Right ventricle myocardium inferior (tissue), 1 donor: ENCODE results near the gene ELMO1. TPM values are rescaled to one million over a fixed set of nuclear protein-coding genes. Genes with fewer than 3 reads are reported as not detected.
A peak's percentile ranks its signal among the peaks of the same experiment; 100 is the strongest.

Experiments used
- ATAC-seq: fragments of 200-7000 bp; cut with Tn5 transposase; one replicate; pipeline ENCODE4 v1.9.1; 2020; ENCODE audit warnings: mild to moderate bottlenecking, moderate library complexity
- DNase-seq: peaks from one replicate; pipeline ENCODE4 v3.0.0; 2021; ENCODE audit errors: missing footprints
- intact Hi-C: fragments of 100-400 bp; cut with DNase I; formaldehyde crosslinking; loops from one replicate; pipeline ENCODE4 v1.11.0; 2022
- total RNA-seq: library from RNA; stranded (reverse); fragmentation: NEBNext Ultra II Directional; extraction: Animal tissue kit (Norgen Biotek cat#: 25700); gene quantifications from one replicate; pipeline ENCODE4 v1.2.1, GENCODE V29; 2021
- donor health status: DM: no; HTN: yes; CAD: no; lungs with severe emphysema.

ELMO1 gene
- total RNA-seq, 1 donor from 2014 or later = 13.8 TPM

DNA sequence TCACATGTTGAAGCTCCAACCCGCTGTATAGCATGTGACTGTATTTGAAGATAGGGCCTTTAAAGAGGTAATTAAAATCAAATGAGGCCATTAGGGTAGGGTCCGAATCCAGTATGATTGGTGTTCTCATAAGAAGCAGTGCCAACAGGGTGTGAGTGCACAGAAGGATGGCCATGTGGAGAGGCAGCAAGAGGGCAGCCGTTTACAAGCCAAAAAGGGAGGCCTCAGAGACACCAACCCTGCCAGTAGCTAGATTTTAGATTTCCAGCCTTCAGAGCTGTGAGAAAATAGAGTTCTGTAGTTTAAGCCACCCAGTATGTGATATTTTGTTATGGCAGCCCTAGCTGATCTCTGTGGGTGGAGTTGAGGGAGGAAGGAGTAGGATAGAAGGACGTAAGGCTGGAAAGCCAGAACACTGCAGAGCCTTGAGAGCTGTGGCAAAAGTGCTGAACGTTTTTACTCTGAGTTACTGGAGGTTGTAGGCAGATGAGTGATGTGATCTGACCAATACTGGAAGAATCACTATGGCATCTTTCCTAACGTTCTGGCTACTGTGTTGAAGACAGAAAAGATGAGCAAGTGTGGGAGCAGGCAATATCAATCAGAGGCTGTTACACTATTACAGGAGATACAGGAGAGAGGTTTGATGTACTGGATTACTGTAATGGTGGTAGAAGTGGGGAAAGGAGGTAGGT is 334.9 kb downstream of the ELMO1 start:
- ATAC-seq (no peak), DNase-seq (no peak)
- intact Hi-C loops = no loop called here

DNA sequence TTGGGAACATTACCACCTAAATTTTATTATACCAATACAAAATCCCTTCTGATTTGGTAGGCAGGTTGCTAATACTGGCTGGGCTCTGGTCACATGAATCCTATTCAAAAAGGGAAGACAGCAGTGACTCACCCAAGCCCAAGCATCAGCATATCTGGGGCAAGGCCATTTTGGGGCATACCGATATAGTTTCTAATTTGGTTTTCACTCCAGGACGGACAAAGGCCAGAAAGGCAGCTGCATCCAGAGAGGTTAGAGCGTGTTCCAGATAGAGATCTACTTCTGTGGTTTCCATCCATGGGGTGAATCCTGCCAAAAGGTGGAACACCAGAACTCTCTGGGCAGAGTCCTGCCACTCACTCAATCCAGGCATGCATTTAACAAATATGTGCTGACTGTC is 335.8 kb downstream of the ELMO1 start:
- intact Hi-C loops = no loop called here
- DNase-seq (no peak), ATAC-seq (no peak)

DNA sequence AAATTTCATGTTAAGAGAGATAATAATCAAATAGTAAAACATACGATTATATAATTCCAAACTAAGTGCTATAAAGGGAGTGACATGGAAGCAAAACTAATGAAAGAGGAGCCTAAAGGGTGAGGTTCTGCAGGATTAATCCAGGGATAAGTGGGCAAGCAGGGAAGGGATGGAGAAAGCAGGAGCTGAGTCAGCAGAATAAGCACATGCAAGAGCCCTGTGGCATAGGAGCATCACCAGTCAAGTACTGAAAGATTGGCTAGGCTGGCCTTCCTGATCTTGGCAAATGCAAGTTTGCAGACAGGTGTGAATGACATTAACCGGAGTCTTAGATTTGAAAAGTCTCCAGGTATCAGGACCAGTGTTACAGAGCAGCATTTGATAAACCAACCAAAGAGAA is 336.4 kb downstream of the ELMO1 start:
- no peak for DNase-seq
- no peak for ATAC-seq
- intact Hi-C loops = no loop called here

DNA sequence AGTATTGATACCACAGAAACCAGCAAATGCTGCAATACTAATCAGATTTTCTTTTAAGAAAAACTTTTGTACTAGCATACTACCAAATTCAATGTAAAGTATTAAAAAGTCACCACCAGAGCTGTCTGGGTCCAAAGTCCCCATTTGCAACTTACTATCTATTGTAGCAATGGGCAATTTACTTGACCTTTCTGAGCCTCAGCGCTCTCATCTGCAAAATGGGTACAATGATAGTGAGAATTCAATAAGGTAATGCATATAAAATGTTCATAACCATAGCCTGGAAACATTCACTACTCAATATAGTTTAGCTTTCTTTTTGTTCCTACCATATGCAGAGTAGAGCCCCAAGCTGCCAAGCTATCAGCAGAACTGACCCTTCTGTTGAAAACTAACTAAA is 337.2 kb downstream of the ELMO1 start:
- ATAC-seq = no peak
- no peak for DNase-seq
- intact Hi-C loops = no loop called here

DNA sequence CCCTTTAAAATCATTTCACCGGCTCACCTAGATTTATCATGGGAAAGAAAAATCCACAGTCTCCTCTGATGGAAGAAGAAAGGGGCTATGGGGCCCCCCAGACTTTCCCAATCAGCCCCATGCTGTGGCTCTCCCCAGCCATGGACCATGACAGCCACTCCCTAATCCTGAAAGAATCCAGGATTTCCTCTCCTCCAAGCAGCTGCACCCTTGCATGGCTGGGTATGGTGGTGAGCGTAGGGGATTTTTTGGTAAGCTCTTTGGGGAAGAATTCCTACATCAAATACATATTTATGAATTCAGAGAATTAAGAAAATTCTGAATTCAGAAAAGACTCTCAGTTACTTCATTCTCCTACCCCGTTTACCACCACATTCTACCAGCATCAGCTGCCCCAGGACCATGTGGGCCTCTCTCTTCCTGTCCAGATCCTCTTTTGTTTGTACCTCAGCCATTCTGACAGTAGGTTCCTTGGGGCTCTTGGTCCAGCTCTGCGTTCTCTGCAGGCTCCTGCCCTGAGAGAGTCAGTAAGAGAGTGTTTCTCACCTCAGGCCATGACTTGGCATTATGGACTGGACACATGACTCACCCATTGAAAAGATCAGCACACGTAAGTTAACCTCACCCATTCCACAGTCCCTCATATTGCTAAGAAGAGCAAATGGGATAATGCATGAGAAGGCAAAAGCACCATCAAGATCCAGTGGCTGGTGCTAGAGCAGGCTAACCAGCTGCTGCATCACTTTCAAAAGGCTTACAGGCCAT is 337.8 kb downstream of the ELMO1 start:
- intact Hi-C loops = no loop called here
- DNase-seq (no peak), ATAC-seq (no peak)

DNA sequence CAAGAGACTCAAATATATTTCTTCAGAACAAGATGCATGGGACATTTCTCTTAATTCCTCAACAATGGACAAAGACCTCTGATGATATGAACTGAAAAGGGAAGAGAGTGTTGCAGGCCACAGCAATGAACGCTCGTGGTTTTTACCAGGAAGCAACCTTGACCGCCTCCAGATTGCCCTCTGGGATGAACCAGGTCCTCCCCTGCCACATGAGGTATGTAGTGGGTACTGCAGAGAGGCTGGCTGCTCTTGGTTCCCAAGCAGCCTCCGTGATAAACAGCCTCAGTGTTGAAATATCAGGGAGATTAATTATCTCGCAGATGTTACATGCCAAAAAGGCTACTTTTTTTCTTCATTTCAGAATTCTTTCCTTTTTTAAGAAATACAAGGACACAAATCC is 338.8 kb downstream of the ELMO1 start:
- ATAC-seq (no peak), DNase-seq (no peak)
- intact Hi-C loops = no loop called here

DNA sequence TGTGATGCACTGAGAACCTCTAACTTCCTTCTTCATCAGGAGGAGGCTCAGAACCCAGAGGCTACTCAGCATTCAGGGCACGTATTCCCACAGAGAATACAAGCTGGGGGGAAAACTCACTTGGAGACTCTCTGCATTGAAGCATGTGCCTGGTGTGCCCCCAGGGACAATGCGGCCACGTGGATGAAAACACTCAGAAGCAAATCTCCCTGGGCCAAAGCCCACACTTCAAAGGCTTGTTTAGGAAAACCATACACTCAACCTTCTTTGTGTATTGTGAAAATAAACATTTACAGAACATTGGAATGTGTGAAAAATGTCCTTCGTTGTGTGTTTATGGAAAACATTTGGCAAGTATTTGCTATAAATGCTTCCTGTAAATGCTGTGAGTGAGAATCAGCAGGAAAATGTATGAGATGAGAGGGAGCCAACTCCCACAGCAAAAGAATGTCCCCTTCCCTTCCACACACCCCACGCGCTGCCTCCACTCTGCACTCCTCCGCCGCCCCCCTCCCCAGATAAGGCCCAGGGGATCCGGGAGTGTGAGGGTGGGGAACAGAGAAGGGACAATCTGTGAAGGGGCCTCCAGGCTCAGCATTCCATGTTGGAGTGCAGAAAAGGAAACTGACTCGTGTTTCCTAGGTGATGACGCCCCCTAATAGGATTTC is 339.5 kb downstream of the ELMO1 start:
- ATAC-seq = no peak
- DNase-seq = no peak
- intact Hi-C loops = no loop called here

DNA sequence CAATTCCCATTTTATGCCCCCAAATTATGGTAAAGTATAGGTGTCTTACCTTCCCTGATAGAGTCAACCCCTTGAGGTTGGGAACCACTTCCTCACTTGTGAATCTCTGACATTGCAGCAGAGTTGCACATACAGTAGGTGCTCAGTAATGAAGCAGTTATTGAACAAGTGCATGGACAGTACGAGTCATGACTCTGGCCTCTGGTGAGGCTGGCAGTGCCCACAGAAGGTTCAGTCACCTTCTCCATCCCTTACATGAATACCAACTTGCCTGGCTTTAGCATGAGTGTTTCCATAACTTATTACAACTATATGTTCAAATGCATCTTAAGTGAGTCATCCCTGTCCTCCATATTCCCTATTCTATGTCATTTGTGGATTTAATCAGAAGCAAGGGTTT is 340.0 kb downstream of the ELMO1 start:
- DNase-seq (no peak), ATAC-seq (no peak)
- intact Hi-C loops = no loop called here

DNA sequence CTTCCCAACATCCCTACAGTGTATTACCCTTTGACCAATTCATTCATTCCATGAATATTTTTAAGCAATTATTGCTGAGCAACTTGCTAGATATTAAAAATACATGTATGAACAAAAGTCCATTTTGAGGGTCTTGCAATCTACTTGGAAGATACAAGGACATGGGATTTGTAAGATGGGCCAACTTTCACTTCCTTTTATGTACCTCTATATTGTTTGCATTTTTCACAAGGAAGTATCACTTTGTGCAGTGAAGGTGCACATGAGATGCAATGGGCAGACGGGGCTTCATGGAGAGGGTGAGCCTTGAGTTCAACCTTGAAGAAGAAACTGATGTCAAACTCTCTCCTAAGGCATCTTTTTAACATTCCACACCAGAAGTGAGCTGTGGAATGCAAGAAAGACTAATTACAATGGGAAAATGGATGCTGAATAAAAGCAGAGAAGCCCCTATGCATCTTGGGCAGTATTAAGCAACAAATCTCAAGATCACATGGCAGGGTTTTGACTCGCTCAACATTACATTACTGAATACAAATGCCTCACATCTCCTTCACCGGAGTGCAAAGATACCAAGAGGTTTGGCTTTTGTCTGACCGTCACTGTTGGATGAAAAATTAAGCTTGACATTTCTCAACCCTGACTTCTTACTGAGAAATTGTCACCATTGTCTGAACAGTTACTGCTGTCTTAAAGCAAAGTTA is 341.5 kb downstream of the ELMO1 start:
- intact Hi-C loops = no loop called here
- no peak for ATAC-seq

DNA sequence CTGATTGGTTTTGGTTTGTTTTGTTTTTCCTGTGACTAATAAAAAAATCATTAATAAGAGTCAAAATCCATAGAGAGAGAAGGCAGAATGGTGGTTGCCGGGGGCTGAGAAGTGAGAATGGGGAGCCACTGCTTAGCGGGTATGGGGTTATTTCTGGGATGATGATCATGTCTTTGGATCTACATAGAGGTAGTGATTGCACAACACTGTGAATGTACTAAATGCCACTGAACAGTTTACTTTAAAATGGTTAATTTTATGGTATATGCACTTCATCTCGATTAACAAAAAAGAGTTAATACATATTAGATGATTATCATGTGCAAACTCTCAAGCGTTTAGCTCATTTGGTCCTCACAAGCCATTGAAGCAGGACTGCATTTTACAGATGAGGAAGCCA is 342.9 kb downstream of the ELMO1 start:
- DNase-seq (no peak), ATAC-seq (no peak)
- intact Hi-C loops = no loop called here

More for the DNA sequence above, 341.5 kb downstream of the ELMO1 start:
- DNase-seq = no peak

DNA sequence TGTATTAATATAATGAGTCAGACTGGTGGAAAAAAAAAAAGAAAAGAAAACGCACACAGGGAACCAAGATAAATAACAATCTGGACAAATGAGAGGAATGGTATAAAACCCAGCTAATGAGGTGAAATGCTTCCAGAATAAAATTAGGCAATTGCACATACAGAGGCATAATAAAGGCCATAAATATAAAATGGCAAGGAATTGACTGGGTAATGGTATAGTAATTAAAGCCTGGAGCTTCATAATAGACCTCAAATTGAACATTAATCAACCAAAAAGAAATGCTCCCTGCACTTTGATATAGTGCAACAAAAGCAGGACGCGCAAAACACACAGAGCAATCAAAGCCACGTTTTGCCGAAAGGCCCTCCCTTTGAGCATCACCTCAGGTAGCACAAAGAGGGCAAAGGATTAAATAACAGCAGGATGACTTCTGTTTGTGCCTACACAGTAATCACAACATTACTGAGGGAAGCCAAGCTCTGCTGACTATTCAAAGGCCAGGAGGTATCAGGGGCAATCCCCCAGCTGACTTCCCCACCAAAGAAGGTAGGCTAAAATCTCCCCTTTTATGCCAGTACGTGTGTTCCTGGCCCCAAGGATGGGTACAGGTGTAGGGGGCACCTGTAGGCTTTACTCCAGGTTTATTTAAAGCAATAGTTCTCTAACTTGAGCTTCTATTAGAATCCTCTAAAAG is 343.7 kb downstream of the ELMO1 start:
- ATAC-seq (no peak), DNase-seq (no peak)
- intact Hi-C loops = no loop called here

DNA sequence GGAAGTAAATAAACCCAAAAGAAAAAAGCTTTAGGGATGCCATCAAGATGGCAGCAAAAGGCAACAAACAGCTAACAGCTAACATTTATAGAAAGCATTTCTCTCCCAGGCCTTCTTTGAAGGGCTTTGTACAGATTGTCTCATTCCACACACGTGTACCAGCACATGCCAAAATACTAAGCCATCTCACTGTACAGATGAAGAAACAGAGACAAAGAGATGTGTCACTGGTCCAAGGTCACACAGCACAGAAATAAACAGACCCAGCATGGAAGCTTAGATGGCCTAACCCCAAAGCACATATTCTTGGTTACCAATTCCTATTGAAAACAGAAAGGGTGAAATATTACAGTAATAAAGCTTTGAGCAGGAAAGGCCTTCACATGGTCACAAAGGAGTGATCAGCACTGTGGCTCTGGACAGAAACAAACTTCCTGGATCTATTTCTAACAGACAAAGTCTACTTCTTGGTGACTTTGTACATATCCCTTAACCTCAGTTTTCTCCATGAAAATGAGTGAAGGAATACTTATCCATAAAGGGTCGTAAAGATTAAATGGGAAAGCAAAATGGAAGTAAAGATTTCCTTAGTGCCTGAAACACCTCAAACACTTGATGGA is 346.0 kb downstream of the ELMO1 start:
- intact Hi-C loops = no loop called here
- ATAC-seq = no peak
- no peak for DNase-seq

DNA sequence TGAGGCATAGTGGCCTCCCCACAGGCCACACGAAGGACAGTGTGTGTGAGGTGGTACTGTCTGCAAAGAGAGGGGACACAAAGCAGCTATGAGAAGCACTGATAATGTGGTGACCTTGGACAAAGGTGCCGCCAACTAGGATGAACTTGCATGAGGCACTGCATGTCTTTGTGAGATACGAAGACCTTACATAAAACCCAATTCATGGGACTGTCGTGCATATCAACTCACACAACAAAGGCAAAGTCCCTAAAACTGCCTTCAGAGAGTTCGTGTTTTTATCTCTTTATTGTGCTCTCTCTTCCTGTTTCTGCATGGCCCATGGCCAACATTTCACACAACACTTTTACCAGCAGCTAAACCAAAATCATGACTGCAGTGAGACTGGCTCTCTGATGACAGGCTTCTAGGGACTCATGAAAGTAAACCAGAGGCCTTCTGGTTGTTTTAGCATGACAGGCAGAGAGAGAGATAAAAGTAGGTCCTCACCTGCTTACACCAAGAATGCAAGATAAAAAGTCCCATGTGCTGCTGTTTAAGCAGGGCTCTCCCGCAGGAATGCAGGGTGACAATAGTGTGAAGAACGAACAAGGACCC is 347.8 kb downstream of the ELMO1 start:
- intact Hi-C loops = no loop called here
- ATAC-seq (peak; percentile 37), DNase-seq (no peak)

DNA sequence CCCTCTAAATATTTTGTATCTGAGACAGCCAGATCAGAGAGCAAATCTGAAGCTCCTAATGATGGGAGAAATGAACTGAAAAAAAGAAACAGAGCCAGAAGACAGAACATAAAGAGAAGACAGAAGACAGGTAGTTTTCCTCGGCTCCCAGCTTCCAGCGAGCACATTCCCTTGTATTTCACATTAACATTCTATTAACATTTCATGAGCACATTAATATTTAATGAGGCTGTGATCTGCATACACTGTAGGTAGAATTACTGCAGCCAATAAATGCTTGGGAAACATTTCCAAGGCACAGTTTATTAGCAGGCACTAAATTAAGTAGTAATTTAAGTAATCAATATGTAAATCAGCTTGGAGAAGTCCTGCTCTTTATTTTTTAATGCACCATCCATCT is 349.9 kb downstream of the ELMO1 start:
- intact Hi-C loops = no loop called here
- DNase-seq = no peak

DNA sequence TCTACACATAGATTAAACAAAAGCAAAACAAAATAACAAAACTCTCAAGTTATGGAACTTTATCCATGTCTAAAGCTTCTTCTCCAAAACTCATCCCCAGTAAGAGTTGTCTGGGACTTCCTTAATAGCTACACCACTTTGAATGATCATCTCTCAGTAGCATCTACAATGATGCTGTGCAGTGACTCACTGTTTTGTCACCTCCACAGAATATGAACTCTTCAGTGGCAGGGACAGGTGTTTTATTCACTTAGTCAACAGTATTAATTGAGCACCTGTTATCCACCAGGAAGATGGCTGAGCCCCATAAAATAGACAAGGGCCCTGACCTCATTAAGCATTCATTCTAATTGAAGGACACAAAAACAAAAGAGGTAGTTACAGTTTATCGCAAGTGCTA is 350.7 kb downstream of the ELMO1 start:
- DNase-seq = no peak
- intact Hi-C loops = no loop called here
- ATAC-seq = no peak

More for the DNA sequence above, 349.9 kb downstream of the ELMO1 start:
- ATAC-seq = no peak

DNA sequence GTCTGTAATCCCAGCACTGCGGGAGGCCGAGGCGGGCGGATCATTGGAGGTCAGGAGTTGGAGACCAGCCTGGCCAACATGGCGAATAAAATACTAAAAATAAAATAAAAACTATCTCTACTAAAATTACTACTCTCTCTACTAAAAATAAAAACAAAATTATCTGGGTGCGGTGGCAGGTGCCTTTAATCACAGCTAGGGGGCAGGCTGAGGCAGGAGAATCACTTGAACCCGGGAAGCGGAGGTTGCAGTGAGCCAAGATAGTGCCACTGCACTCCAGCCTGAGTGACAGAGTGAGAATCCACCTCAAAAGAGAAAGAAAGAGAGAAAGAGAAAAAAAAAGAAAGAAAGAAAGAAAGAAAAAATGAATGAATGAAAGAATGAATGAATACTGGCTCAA is 351.4 kb downstream of the ELMO1 start:
- ATAC-seq (no peak), DNase-seq (no peak)
- intact Hi-C loops = no loop called here

DNA sequence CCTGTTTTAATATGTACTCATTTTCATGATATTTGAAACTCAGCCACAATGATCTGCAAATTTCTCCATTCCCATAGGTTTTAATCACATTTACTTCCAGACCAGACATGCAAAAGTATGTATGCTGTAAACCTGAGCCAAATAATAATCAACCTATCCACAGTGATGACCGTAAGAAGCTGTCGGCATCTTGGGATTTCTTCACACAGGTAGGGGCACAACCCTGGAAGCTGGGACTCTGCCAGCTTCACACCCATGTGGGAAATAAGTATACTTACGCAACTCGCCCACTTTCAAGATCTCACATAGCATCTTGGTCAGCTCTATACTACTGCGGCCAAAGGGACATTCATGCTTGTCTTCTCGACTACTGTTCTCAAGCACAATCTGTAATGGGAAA is 352.3 kb downstream of the ELMO1 start:
- no peak for DNase-seq
- no peak for ATAC-seq
- intact Hi-C loops = no loop called here

DNA sequence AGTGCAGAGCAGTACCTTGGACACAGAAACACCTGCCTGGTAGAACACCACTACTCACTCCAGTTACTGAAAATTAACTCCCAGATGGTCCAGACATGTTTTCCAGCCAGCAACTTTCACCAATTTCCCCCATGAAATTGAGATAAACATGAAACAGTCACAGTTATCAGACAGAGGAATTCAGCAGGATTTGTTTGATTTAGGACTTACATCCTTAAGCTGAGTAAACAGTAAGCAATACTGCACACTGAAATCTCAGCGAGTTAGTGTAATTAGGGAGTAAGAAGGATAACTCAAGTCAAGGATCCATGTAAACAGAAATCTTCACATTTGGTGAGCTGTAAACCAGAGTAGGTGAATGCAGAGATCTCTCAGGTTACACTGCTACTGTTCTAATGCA is 353.5 kb downstream of the ELMO1 start:
- no peak for DNase-seq
- no peak for ATAC-seq
- intact Hi-C loops = no loop called here
